CD4-positive, alpha-beta T cell treated with Interleukin-4 for 4 hours (primary cell): ENCODE data around the gene DUSP22.
A peak's percentile ranks its signal among the peaks of the same experiment; 100 is the strongest.
"Not testable (repeated sequence)": the region's sequence is repeated elsewhere in the genome, so short reads cannot be mapped to it uniquely, and the experiment has no call there.

Source experiments
- DNase-seq: peaks from one replicate; pipeline ENCODE4 v3.0.0-alpha.2; 2020

DUSP22 gene

DNA sequence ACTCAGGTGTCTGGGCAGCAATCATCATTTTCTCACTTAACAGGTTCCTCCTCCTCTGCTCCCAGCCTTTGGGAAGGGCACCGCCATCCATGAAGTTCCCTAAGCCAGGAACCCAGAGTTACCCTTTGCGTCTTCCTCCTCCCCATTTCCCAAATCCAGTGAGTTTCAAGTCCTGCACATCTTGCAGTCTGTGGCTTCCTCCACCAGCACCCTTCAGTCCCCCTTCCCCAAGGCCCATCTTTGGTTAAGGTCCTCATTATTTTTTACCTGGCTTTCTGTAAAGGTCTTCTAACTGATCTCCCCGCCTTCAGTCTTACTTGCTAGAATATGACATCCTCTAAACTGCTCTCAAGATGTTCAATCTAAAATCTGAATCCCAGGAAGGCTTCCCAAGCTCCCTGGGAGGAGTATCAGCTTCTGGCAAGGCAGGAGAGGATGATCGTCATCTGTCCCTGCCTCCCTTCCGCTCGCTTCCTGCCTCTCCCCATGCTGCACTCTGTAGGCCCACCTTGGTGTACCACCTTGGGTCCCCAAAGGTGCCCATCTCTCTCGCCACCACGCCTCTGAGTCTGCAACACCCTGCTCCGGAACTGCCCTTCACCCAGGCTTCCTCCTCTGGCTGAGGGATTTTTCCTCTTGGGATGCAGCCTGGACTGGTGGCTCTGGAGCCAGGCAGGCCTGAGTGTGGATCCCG lies 11.4 kb upstream of the DUSP22 start:
- no peak for DNase-seq

DNA sequence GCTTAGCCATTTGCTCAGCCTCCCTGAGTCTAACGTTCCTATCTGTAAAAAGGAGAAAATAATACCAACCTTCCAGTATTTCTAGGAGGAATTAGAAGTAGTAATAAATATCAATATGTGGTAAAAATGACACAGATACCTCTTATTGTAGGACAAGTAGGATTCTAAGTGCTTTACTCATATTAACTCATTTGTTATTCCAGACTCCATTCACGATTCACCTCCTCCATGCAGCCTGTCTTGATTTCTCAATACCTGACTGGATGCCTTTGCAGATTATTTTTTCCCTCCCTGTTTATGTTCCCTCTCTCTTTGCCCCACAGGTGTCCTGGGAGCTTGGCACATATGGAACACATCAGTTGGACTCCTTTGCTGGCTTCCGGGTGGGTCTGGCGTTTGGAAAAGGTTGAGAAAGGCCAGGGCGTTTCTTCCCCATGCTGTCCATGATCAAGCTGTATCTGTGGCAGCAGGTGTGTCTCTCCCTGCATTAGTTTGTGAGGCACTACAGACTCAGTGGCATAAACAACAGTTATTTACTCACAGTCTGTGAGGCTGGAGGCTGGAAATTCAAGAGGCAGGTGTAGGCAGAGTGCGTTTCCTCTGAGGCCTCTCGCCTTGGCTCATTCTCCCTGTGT lies 10.7 kb upstream of the DUSP22 start:
- DNase-seq, result no peak

DNA sequence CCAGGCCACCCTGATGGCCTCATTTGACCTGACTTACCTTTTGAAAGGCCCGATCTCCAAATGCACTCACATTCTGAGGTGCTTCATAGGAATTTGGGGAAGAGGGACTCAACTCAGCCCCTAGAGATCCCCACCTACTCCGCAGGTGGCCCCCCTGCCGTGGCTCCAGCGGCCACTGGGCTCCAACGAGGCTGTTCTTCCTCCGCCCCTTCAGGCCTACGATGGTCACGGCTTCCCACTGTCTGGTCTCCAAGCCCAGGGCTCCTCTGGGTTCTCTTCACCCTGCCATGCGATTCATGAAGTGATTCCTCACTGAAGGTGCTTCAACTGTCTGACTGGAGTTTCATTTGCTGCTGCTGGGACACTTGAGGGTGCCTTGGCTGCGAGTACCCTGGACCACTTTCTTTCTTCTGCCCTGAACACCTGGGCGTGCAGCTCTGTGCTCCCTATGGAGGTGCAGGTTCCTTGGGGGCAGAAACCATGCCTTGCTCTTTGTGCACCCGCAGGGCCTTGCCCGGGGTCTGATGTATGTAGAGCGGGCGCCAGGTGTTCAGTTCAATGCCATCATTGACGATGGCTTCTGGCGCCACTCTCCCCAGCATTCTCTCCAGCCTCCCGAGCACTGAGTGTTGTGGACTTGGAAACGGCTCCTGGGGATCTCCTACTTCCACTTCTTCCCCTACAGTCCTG lies 10.0 kb upstream of the DUSP22 start:
- no peak for DNase-seq

GRCh38 chr6:282867-283416 lies 9.3 kb upstream of the DUSP22 start:
- no peak for DNase-seq

GRCh38 chr6:284486-284885 lies 7.8 kb upstream of the DUSP22 start:
- no peak for DNase-seq

GRCh38 chr6:285030-285771 lies 7.1 kb upstream of the DUSP22 start:
- DNase-seq, result no peak

DNA sequence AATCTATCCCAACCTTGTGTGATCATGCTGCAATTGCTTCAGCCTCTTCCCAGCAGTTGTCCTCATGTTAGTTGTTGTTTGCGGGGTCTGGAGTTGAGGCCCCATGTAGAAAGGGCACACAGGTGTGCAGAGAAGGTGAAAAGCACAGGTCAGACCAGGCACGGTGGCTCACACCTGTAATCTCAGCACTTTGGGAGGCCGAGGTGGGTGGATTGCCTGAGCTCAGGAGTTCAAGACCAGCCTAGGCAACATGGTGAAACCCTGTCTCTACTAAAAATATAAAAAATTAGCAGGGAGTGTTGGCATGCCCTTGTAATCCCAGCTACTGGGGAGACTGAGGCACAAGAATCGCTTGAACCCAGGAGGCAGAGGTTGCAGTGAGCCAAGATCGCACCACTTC lies 6.4 kb upstream of the DUSP22 start:
- not testable (repeated sequence) for DNase-seq

DNA sequence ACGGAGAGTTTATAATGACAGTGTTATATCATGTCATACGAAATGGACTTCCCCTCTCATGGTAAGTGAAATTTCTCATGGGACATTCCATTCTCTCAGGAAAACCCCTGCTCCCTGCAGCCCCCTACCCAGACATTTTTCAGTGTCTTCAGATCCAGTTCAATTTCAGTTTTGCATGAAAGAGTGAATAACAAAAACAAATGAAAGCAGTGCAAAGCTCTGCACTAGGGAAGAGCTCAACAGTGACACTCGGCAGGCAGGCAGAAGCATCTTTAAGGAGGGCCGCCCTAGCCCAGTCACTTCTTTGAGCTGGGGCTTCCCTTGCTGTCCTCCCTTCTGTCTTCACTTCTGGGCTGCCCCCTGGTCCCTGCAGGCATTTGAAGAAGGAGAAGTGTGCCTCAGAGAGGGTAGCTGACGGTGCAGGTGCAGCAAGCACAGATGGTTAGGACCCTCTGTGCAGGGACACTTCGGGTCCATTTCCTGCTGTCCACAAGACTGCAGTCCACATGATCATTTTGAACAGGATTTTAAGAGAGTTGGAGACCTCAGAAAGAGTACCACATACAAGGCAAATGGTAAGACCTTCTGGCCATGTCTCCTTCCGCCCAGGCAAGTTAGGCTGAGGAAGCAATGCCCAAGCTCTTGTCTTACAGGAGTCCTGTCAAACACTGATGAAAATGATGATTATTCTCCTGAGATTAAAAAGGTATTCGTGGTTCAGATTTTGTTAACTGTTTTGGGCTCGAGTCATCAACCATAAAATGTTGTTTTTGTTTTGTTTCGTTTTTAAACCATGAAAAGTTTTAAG lies 5.4 kb upstream of the DUSP22 start:
- no peak for DNase-seq

DNA sequence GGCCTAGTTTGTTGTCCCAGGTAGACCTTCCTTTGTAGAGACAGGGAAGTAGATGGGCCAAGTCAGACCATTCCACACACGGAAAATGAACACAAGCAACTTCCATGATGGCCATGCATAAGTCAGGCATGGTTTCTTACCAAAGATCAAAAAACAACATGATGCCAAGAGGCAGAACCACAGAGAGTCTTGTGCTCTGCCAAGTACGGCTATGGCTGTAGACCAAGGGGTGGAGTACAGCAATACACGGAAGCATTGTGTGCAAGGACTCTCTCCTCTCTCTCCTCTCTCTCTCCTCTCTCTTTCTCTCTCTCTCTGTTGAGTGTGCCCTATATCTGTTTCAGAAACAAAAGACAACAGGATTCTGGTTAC lies 4.8 kb upstream of the DUSP22 start:
- no peak for DNase-seq

GRCh38 chr6:288866-289265 lies 3.4 kb upstream of the DUSP22 start:
- DNase-seq, result no peak

- no peak for DNase-seq
Observed at GRCh38 chr6:290111-290922, 2.0 kb upstream of the DUSP22 start.

- DNase-seq, result no peak
Observed at GRCh38 chr6:291204-291696, 1.0 kb upstream of the DUSP22 start.

- peak; percentile 84 for DNase-seq
Observed at GRCh38 chr6:292506-293192, 362 bp downstream of the DUSP22 start.

GRCh38 chr6:293193-294174 lies 1.2 kb downstream of the DUSP22 start:
- DNase-seq, result peak; percentile 49

- DNase-seq, result no peak
Observed at GRCh38 chr6:294656-295565, 2.6 kb downstream of the DUSP22 start.

DNA sequence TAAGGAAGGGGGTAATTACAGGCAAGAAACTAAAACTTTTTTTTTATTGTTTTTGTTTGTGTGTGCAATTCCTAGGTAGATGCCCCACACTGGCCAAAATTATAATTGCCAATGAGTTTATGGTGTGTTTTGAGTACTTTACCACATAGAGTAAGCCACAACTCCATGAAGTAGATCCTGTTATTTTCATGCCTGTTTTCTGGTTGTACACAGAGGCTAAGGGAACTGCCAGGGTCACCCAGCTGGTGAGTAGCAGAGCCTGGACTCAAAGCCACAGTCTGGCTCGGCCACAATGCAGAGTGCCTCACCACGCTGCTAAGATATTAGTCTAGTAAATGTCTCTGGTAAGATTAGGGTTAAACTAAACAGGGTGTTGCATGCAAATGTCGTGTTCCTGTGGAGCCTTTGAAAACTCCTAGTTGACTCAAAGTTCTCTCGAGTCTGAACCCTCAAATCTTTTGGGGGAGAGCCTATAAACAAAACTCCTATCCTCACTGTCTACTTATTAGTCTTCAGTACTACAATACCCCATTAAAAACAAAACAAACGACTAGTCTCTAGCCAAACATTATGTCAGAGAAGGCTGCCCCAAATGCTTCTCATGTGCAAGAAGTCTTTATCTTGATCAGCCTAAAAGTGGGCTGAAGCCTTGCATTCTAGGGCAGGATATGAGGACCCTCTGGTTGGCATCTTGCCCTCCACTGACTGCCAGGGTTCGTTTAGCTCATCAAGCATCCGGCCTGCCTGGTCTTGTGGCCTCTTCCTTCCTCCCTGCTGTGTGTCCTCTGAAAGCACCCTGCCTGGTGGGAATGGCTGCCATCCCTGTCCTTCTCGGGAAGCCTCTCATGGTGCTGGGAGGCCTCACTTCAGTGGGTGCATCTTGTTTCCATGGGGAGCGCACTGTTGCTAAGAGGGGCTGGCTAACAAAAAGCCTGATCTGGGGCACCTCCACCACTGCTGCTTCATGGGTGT lies 4.2 kb downstream of the DUSP22 start:
- peak; percentile 9 for DNase-seq
